22Rv1 (cell line): Measurements from ENCODE around the gene DDX60.
"Not testable (repeated sequence)": the region's sequence is repeated elsewhere in the genome, so short reads cannot be mapped to it uniquely, and the experiment has no call there.

Source experiments
- H3K27ac ChIP-seq: fragments of 450-650 bp; 2 replicates; pipeline ENCODE4 v1.5.1; 2017
- ZFX ChIP-seq: fragments of 450-650 bp; IDR thresholded peaks from 2 replicates; pipeline ENCODE4 v1.6.1; 2017; ENCODE audit warnings: antibody characterized with exemption, borderline replicate concordance
- TF ChIP-seq, protein P1 (sequence below): fragments of 450-650 bp; IDR thresholded peaks from 2 replicates; pipeline ENCODE4 v1.5.1; 2017; ENCODE audit warnings: mild to moderate bottlenecking

DDX60 gene

DNA sequence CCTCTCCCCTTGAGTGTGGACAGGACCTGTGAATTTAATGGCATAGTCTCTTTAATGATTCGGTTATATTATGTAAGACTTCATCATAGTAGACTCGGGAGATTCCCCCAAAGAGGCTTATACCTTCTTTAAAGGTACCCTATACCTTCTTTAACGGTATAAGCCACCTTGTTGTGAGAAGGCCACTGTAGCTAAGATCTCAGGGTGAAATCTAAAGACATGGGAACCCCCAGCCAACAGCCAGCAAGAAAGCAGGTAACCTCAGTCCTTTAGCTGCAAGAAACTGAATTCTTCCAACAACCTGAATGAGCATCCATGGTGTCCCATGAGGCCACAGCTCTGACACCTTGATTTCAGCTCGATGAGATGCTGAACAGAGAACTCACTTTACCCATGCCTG, 931 bp downstream of the DDX60 start:
- H3K27ac ChIP-seq: no peak overlapping the region
- TF ChIP-seq ZFX: no peak
- TF ChIP-seq, protein P1, sequence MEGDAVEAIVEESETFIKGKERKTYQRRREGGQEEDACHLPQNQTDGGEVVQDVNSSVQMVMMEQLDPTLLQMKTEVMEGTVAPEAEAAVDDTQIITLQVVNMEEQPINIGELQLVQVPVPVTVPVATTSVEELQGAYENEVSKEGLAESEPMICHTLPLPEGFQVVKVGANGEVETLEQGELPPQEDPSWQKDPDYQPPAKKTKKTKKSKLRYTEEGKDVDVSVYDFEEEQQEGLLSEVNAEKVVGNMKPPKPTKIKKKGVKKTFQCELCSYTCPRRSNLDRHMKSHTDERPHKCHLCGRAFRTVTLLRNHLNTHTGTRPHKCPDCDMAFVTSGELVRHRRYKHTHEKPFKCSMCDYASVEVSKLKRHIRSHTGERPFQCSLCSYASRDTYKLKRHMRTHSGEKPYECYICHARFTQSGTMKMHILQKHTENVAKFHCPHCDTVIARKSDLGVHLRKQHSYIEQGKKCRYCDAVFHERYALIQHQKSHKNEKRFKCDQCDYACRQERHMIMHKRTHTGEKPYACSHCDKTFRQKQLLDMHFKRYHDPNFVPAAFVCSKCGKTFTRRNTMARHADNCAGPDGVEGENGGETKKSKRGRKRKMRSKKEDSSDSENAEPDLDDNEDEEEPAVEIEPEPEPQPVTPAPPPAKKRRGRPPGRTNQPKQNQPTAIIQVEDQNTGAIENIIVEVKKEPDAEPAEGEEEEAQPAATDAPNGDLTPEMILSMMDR: no peak

DNA sequence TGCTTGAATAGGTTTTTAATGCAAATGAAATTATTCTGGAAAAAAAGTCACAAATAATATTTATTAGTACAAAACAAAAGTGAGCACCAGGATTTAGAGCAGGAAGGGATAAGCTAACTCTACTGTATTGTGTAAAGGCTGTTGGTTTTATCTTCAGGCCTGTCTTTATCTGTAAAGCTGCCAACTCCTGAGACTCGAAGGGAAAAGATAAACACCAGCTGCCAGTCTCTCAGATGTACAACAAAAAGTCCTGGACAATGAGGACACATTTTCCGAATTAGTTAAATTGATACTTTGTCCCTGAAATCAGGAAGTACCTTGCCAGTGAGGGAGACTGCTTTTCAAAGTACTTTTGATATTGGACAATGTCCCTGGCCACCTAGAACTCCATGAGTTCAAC, 8.8 kb downstream of the DDX60 start:
- no peak for TF ChIP-seq ZFX
- TF ChIP-seq, protein P1: no peak
- no peak overlapping the region for H3K27ac ChIP-seq

GRCh38 chr4:168308912-168309311, 9.6 kb downstream of the DDX60 start:
- TF ChIP-seq ZFX: no peak
- TF ChIP-seq, protein P1: no peak
- H3K27ac ChIP-seq: no peak overlapping the region

- TF ChIP-seq ZFX: no peak
- no peak overlapping the region for H3K27ac ChIP-seq
These were observed 12.1 kb downstream of the DDX60 start for GRCh38 chr4:168306476-168306875.

DNA sequence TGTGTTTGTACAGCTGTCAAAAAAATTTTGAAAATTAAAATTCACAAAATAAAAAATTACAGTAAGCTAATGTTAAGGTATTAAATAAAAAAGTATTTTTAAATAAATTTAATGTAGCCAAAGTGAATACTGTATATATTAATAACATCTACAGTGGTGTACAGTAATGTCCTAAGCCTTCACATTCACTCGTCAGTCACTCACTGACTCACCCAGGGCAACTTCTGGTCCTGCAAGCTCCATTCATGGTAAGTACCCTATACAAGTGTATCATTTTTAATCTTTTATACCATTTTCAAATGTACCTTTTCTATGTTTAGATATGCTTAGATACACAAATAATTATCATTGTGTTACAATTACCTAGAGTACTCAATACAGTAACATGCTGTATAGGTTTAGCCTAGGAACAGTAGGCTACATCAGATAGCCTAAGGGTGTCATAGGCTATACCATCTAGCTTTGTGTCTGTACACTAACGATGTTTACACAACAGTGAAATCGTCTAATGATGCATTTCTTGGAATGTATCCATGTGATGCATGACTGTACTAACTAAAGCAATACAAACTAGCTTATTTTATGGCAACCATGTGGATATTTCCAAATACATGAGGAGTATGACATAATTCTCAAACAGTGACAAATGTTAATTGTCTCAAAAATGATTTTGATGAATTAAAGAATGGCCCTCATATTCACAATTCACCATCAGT, 13.7 kb downstream of the DDX60 start:
- H3K27ac ChIP-seq: no peak overlapping the region
- no peak for TF ChIP-seq ZFX
- TF ChIP-seq, protein P1: no peak

GRCh38 chr4:168303430-168303829, 15.1 kb downstream of the DDX60 start:
- H3K27ac ChIP-seq: not testable (repeated sequence)

- no peak for TF ChIP-seq ZFX
- TF ChIP-seq, protein P1: no peak
- H3K27ac ChIP-seq: no peak overlapping the region
These were observed 25.1 kb downstream of the DDX60 start for GRCh38 chr4:168293386-168293975.

DNA sequence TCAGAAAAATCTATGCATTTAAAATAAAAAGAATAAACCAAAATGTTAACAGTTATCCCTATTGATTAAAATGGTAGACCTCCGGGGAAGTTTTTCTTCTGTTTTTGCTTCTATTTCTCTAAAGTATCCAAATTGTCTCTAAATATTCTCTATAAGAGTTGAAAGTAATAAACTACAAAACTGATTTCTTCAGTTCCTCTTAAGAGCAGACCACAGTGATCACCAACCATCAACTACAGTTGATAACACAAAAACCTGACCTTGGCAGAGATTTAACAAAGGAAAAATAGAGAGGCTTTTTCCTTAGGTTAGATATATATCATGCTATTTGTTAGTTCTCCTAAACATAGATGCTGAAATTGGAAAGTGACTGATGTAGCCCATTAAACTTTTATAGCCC, 27.3 kb downstream of the DDX60 start:
- TF ChIP-seq ZFX: no peak
- TF ChIP-seq, protein P1: no peak
- no peak overlapping the region for H3K27ac ChIP-seq

DNA sequence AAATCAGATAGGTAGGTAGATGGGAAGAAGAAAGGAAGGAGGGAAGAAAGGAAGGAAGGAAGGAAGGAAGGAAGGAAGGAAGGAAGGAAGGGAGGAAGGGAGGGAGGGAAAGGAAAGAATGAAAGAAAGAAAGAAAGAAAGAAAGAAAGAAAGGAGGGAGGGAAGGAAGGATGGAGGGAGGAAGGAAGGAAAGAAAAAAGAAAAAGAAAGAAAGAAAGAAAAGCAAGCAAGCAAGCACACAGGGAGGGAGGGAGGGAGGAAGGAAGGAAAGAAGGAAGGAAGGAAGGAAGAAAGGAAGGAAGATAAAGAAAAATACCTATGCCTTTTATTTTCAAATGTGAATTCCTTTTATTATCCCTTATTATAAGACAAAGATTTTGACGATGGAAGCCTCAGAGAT, 32.7 kb downstream of the DDX60 start:
- H3K27ac ChIP-seq: not testable (repeated sequence)
